Activated T-cell treated with anti-CD3 and anti-CD28 coated beads, Interleukin-2, amount 50 U/mL, for 1 hour (primary cell): ENCODE results near the gene THSD4.
"Not testable (repeated sequence)": the region's sequence is repeated elsewhere in the genome, so short reads cannot be mapped to it uniquely, and the experiment has no call there.

ENCODE experiments used
- DNase-seq: peaks from one replicate; pipeline ENCODE4 v3.0.0-alpha.2; 2020

THSD4 gene

GRCh38 chr15:71648095-71648494, 532.8 kb downstream of the THSD4 start:
- no peak for DNase-seq

DNA sequence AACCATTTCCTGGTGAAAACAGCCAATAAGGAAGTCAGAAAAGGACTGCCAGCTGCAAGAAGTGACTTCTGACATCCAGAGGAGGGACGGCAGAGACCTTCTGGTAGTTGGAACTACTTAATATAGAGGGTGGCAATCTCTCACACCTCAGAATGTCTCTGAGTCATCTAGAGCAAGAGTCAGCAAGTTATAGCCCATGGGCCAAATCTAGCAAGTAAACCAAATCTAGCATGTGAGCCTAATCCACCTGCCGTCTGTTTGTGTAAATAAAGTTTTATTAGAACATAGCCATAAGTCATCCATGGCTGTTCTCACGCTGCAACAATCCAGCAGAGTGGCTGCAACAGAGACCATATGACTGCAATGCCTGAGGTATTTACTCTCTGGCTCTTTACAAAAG, 534.6 kb downstream of the THSD4 start:
- DNase-seq, result no peak

- DNase-seq, result no peak
Measured at GRCh38 chr15:71650603-71651002, 535.3 kb downstream of the THSD4 start.

- DNase-seq, result no peak
Measured at GRCh38 chr15:71651750-71652186, 536.5 kb downstream of the THSD4 start.

DNA sequence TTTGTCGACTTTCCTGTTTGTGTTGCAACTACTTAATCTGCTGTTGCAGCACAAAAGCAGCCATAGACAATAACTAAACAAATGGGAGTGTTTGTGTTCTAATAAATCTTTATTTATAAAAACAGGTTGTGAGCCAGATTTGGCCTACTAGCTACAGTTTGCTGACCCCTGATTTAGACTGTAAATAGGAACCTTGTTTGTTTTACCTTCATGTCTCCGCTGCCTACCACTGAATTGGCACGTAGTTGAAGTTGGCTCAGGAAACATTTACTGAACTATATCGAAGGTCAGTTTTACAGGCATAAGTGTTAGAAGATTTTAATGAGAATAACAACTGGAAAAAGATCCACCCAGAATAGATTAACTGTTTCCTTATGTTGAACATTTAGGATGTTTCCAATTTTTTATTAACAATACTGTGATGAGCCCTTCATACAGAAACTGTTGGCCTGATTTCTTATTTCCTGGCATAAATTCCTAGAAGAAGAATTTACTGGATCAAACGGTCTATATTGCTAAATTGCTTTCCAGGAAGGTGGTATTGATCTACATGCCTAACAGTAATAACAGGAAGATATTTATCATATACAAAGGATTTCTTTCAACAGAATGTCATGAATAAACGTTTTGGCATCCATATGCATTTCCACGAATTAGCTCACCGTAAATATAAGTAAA, 538.9 kb downstream of the THSD4 start:
- no peak for DNase-seq

DNA sequence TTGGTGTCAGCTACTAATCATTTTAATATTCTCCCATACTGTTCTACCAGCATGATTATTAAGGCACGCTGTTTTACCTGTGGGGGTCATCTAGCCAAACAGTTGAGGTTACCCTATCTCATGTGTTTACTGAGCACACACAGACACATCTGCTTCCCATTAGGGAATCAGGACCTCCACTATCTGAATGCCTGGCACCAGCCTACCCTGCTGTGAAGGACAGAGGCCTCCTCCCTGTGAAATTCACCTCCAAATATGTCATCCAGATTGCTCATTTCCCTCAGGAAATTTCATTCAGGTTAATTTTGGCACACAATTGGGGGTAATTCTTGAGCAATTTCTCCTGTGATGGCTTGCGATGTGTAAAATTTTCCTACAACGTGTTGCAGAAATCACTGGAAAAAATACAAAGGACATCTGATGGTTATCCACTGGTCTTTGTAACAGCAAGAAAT, 539.5 kb downstream of the THSD4 start:
- no peak for DNase-seq

DNA sequence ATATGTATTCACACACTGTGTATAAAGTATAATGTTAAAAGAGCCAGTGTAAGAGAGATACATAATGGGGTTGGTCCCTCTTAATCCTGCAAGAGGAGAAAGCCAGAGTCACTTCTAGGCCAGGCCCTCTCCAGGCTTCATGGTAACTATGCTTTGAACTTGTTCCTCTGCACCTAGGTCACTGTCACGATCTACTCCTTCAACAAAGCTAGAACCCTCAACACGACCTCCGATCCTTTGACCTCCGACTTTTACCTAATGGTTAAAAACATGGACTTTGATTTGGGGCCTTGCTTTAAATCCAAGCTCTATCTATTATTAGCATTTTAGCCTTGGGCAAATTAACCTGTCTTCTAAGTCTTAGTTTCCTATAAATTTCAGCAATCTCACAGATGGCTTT, 541.2 kb downstream of the THSD4 start:
- no peak for DNase-seq

DNA sequence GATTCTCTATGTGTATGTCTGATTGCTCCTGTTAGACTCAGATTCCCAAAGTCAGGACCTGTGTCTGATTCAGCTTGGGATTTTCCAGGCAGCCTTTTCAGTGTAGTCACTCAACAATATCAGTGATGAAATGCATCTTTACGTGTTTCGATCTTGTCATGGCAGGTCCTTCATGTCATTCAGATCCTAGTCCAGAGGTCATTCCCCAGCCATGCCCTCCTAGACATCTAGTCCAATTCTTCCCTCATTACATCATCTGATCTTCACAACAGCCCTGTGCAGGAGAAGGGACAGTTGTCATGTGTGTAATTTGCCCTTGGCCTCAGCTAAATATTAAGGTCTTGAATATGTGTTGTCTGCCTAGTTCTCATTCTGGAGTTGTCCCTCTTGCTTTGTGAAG, 541.9 kb downstream of the THSD4 start:
- no peak for DNase-seq

GRCh38 chr15:71658036-71658435, 542.8 kb downstream of the THSD4 start:
- DNase-seq, result no peak

DNA sequence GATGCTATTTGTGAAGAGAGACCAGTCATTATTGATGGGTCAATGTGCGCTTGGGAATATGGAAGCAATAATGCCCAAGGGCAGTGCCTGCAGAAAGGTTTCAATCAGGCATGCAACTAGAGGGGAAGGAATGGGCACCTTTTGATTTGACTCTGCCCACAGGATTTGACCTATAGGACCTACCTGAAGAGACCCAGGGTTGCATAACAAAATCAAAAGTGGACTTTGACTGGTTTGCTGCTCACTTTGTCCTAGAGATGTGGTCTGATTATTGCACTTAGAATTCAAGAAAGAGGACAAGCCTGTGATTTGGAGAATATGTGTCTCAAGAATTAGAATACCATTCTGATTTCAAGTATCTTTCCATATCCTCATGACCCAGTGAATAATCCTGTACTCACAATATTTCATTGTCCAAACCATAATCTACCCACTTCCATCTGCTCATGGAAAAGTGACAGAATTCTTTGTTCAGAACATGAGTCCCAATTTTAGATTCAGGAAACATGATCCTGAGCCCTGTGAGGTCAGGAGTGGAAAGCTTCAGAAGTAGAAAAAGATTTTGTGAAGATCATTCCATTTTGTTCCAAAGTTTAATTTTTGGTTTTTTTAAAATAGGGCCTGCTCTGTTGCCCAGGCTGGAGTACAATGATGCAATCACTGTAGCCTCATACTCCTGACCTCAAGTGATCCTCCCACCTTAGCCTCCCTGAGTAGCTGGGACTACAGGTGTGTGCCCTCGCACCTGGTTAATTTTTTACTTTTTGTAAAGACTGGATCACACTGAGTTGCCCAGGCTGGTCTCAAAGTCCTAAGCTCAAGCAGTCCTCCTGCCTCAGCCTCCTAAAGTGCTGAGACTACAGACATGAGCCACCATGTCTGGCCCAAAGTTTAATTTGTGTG, 543.8 kb downstream of the THSD4 start:
- no peak for DNase-seq

DNA sequence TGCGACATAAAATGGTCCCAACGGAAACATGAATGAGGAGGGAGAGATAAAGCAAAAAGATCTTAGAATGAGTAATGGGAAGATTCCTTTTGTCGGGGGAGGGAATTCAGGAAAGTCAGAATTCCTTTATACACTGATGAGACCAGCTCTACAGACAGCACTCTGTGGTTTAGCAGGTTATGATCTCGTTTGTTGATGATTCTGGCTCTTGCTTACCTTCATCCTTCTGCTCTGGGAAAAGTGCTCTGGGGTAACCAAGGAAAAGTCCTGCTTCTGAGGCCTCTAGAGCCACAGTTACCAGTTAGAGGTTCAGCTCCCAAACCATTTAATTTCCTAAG, 544.4 kb downstream of the THSD4 start:
- DNase-seq, result no peak

GRCh38 chr15:71660501-71660900, 545.2 kb downstream of the THSD4 start:
- no peak for DNase-seq

- no peak for DNase-seq
Measured at GRCh38 chr15:71662306-71662705, 547.0 kb downstream of the THSD4 start.

- DNase-seq, result no peak
Measured at GRCh38 chr15:71664622-71665021, 549.4 kb downstream of the THSD4 start.

DNA sequence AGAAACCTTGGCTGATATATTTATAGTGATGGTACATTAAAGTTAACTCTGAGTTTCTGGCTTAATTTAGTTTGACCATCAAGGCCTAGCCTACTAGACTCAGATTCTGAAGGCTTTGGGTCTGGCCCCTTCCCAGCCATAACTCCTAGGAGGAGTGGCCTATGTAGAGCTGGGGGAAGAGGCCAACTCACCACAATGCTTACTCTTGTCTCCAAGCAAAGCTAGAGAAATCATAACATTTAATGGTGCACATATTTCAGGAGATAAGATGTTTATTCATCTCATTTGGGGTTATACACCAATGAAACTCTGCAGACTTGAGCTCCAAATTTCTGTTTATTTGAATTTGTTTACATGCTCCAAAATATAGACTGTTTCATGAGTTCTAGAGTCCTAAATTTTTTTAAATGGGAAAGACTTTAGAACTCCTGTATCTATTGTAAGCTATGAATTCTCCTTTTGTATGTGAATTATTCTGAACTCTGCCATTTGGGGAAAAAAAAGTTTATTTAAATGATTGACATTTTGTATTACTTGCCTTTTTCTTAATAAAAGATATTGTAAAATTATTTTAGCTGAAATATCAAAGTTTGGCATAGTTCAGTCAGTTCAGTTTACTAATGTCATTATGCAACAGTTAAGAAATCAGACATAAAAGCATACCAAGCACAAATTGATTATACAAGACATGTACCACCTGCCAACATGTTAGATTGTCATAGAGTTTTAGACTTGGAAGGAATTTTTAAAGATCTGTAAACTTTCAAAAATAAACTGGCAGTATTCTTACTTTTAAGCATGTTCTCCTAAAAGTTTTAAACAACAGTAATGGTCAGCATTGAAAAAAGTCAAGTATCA, 551.7 kb downstream of the THSD4 start:
- no peak for DNase-seq

DNA sequence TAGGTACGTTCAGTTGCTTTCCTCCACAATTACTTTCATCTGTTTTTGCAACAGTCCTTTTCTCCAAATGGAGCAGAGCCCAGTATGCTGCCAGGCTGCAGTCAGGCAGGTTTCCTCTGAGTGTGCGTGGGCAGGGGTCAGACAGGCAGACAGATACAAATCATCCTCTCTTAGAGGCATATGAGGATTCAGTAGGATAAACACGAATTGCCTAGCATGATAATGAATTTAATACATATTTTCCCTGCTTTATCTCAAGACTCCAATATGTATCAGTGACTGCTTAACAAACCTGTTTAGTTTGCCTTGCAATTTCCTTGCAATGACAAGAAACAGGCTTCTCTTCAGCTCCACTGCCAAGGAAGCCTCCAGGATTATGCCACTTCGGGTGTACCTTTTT, 554.4 kb downstream of the THSD4 start:
- no peak for DNase-seq

DNA sequence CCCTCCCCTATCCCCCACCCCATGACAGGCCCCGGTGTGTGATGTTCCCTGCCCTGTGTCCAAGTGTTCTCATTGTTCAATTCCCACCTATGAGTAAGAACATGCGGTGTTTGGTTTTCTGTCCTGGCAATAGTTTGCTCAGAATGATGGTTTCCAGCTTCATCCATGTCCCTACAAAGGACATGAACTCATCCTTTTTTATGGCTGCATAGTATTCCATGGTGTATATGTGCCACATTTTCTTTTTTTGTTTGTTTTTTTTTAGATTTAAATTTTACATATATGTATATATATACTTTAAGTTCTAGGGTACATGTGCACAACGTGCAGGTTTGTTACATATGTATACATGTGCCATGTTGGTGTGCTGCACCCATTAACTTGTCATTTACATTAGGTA, 555.0 kb downstream of the THSD4 start:
- not testable (repeated sequence) for DNase-seq

DNA sequence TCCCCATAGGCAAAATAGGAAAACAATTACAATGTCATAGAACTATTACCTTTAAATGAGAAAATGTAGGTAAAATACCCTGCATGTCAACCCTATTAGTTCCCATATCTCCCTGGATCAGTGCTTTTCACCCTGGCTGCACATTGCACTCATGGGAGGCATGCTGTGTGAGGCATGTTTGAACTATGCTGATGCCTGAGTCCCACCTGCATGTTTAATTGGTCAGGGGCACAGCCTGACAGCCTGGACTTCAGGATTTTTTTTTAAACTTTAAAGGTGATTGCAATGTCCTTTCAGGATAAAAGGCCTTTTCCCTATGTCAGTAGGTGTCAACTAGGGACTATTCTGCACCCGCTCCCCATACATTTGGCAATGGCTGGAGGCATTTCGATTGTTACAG, 559.1 kb downstream of the THSD4 start:
- no peak for DNase-seq

- DNase-seq, result no peak
Measured at GRCh38 chr15:71677352-71677751, 562.1 kb downstream of the THSD4 start.

- no peak for DNase-seq
Measured at GRCh38 chr15:71677766-71678165, 562.5 kb downstream of the THSD4 start.

GRCh38 chr15:71678191-71678590, 562.9 kb downstream of the THSD4 start:
- no peak for DNase-seq

GRCh38 chr15:71678605-71679004, 563.3 kb downstream of the THSD4 start:
- DNase-seq, result no peak

DNA sequence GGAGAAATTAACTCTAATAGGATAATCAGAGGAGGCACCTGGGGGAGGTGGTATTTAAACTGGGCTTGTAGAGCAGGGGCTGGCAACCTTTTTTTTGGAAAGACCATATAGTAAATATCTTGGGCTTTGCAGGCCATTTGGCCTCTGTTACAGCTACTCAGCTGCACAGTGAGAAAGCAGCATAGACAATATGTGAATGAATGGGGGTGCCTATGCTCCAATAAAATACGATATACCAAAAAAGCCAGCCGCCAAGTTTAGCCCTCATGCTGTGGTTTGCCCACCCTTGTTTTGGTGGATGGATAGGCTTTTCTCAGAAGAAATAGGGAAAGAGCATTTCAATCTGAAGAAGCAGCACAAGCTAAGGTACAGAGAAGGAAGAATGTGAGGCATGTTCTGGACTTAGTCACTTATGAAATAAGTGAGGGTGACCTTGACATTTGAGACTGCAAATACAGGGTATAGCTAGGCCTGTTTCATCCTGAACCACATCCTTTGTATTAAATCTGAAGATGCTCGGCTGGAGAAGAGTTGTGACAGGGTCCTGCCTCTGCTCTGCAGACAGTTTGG, 564.0 kb downstream of the THSD4 start:
- DNase-seq, result no peak
